GM18499 (cell line): Measurements from ENCODE around the gene KCNF1.

Source experiments
- ATAC-seq: cut with Tn5 transposase; IDR thresholded peaks from one replicate; pipeline ENCODE4 v1.9.1; 2021; ENCODE audit warnings: moderate number of reproducible peaks; ENCODE audit not compliant: insufficient read depth, unreplicated experiment

KCNF1 gene

DNA sequence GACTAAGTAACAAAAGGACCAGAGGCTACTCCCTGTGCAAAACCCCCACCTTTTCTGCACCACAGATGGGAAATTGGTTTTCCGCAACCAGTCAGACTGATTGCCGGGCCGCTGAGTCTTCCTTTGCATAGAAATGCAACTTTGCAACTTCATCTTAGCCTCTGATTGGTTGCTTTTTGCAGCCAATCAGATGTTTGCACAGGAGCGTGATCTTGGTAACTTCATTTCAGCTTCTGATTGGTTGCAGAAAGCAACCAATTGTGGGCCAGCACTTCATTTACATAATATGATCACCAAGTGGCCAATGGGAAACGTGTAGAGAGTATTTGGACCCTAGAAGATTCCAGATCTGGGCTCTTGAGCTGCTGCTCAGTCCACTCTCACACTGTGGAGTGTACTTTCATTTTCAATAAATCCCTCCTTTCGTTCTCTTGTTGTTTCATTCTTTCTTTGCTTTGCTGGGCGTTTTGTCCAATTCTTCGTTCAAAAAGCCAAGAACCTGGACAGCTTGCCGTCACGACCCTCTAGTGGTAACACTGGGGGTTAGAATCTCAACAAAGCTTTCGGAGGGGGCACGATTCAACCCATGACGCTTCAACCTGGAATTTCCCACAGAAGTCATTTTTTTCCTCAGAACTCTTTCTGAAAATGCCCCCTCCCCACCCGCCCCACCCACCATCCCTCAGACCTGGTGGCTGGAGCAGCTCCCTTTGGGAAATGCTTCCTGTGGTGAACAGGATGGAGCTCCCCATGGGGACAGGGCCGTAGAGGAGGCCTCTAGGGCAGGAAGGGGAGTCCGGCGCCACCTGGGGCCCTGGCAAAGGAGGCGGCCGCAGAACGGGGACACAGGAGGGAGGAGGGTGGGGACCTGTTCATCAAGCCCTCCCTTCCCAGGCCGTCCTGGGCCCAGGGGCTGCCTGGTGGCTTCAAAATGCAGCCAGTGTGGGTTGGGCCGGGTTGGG, 31.8 kb upstream of the KCNF1 start:
- no peak for ATAC-seq

DNA sequence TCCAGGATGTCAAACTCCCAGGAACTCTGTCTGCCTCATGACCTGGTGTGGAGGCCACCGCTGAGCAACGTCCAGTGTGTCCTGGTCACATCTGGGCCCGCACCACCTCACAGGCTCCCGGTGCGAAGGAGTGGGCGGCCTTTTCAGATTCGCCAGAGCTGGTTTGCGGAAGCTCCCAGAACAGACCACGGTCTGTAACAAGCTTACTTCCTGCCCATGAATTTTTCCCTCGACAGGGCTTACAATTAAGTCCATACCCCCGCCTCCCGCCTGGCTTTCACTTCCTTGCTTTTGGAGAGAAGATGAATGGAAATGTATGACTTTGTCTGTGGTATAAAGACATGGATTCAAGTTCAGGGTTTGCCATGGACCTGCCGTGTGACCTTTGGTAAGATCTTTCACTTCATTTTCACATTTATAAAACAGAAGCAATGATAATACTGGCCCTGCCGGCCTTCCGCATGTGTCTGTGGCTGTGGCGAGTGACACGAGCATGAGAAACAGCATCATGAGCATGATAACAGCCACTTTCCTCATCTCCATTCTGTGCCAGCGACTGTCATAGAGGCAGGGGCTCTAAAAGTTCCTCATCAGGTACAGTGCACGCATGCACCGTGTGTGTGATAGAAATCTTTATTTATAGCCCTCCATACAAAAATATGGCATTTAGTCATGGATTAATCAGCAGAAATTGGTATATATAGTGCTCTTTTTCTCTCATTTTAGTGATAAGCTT, 31.0 kb upstream of the KCNF1 start:
- no peak for ATAC-seq

DNA sequence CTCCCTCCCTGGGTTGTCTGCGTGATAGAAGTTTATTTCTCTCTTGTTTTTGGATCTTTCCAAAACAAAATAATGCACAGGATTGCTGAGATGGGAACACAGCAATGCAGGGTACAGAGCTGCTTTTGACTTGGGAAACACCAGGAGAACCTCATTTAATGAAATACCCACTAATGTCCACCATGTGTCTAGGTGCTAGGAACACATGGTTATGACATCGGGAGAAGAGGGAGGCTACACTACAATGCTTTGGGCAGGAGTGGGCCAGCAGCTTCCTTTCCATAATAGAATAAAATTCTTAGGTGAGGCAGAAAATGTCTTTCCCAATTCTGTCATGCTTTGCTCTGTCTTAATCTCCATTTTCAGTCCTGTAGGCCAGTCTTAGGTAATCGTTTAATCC, 29.2 kb upstream of the KCNF1 start:
- ATAC-seq, result no peak

DNA sequence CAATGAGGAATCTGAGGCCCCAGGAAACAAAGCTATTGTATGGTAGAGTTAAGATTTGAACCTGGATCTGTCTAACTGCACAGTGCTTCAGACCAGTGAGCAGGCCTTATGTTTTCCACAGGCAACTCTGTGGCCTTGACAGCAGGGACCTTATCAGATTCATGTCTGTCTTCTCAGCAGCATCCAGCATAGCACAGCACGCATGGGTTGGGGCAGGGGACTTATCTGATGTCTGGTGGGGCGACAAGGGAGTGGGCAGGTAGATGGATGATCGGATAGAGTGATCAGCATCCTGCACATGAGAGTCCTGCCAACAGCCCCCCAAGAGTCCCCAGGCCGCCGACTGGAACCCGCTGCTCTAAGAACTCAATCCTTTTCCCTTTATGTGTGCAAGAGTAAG, 28.7 kb upstream of the KCNF1 start:
- ATAC-seq, result no peak

DNA sequence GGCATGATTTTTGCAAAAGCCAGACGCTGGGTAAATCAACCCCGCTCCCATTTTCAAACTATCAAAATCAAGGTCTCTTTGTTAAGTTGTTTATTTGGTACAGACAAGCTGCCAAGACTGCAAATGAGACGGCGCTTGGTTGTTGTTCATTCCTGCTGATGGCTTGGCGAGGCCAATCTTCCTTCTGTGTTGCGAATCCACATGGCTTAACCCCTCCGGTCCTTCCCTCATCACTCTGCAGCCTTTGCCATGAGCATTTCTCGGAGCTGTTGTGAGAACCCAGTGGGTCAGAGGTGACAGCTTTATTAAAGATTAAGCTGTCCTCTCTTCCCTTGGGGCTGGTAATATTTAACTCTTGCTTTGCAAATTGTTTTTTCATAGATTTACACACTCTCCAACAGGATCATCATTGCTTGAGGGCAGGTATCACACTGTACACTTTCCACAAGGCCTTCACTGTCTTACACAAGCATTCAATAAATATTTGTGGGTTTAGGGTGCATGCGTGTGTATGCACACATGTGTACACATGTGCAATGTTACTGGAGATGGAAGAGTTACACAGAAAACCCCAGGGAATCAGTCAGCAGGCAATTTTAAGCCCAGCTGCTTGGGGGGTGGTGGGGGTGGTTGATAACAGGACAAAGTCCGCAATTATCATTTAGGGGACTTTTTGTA, 27.8 kb upstream of the KCNF1 start:
- ATAC-seq, result no peak

DNA sequence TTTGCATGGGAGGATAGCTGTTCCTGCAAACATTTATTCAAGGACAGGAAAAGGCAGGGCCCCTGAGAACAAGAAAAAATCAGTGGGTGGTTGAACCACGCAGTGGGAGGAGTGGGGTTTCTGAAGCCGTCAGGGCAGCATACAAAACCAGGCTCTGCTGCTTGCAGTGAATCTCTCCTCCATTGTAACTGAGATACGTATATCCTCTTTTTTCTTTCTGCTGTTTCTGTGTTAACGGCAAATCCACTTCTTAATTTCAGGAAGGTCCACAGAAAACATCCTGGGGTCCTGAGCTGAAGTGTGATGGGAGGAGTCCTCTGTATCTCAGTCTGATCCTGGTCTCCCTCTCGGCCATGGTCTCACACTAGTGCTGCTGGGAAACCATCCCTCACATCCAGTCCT, 27.2 kb upstream of the KCNF1 start:
- no peak for ATAC-seq

DNA sequence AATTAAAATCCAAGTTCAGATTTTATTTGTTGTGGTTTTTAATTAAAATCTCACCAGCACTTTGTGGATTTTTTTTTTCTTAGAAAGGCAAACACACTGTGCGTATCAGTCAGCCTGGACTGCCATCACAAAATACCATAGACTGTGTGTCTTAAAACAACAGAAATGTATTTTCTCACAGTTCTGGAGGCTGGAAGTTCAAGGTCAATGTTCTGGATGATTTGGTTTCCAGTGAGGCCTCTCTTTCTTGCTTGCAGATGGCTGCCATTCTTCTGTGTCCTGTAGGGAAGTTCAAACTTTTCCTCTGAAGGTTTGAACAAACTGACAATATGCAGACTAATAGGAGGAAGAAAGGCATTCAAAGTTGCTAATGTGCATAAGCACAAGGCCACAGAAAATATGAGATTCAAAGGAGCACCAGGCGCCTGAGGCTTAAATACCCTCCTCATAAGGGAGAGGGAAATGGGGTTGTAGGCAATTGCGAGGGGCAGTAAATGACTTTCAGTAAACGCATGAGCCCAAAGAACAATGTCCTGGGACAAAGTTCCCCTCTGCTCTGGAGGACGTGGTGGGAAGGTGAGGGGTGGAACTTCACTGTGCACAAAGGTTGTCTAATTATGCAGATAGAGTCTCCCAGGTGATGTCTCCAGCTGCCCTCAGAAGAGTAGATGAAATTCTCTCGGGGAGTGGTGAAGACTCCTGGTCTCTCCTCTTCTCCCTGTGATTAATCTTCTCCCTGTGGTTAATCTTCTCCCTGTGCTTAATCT, 26.5 kb upstream of the KCNF1 start:
- ATAC-seq, result no peak

DNA sequence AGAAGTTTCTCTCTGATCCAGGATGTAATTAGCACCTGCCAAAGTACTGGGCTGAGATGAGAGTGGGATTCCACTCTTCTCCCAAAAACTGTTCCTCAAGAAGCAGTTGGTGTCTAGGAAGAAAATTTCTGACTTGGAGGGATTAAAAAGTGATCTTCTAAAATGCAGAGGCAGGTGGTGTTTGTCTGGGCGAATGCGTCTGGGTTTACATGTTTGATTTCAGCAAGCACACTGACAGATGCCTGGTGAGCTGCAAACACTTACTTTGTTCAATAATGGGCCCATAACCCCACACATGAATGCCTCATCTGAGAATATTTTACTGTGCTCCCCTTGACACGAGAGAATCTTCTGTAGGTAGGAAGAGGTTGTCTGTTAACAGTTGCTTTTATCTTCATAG, 24.3 kb upstream of the KCNF1 start:
- ATAC-seq, result no peak

DNA sequence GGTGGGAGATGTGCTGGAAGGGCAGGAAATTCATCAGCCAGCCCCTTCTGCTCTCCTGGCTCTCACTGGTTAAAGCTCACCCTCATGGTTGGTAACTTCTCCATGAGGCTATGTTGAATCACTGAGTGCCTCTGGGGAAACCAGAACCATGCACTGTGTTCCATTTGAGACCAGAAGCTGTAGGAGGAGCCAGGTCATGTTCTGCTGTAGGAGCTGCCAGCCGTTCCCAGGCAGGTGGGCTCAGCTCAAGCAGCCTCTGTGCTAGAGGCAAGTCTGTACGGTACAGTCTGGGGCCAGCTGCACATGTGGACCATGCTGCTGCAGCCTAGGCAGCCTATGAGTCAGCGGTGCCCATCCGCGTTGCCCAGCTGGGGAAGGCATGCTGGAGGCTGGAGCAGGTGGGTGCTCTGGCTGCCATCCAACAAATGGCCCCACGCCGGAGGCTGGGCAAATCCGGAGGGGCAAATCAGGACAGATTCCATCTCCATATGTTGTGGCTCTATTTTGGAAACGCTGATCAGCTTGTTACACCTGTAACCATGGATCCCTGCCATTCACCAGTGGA, 22.0 kb upstream of the KCNF1 start:
- ATAC-seq, result no peak

DNA sequence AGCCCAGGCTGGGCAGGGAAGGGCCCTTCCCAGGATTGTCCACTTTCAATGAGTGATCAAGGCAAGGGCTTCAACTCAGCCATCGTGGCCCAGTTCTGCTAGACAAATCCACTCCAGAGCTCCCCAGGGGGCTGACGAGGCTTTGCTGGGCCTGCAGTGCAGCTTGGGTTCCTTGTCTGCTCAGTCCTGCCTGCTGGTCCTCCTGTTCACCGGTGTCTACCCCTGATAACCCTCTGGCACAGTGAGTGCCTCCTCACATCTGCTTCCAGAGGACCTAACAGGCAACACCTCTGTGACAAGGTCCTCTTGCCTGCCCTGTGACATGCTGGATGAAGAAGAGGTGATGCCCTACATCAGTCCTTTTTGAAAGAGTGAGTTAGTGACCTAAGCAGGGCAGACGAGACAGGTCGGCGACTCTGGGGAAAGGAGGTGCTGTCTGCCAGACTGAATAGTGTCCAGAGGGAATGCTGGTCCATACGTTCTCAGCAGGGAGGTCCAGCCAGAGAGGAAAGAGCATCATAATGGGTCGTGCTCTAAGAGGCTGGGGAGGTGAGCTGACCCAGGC, 20.9 kb upstream of the KCNF1 start:
- no peak for ATAC-seq

DNA sequence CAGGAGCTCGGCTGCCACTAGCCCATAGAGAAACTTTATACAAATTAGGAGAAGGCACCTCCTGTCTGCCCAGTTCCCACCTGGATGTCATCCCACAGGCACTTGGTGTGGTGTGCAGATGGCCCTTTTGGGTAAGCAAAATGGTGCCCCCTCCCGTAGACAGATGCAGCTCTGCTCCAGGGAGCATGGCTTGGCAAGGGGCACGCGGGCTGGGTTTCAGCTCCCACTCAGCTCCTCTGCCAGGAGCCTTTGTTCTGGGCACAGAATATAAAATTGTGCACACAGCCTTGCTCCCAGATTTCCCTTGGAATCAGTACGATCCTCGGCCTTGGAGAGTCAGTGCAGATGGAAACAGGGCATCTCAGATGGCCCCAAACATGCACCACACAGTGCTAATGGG, 20.3 kb upstream of the KCNF1 start:
- ATAC-seq, result no peak

DNA sequence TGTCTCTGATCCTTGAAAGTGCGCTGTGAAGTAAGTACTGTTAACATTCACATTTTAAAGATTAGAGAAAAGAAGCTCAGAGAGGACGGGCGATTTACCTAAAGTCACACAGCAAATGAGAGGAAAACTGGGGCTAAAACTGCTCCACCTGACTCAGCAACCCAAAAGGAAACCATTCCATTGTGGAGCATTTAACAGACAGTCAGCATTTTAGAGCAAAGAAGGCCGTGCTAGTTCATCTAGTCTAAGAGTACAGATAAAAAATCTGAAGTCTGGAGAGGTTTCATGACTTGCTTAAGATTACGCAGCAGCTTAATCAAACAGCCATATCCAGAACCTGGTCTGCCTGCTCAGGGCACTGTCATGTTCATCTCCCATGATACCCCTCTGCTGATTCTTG, 19.9 kb upstream of the KCNF1 start:
- no peak for ATAC-seq

DNA sequence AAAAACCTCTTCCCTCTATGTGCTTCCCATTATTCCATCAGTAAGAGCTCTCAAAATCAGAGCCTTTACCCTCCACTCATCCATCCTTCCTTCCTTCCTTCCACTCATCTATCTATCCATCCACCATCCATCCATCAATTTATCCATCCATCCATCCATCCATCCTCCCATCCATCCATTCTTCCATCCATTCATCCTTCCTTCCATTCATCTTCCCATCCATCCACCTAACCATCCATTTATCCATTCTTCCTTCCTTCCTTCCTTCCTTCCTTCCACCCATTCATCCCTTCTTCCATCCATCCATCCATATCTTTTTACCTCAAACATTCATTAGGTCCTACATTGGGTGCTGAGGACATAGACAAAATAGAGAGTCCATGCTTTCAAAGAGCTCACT, 19.4 kb upstream of the KCNF1 start:
- ATAC-seq, result no peak

DNA sequence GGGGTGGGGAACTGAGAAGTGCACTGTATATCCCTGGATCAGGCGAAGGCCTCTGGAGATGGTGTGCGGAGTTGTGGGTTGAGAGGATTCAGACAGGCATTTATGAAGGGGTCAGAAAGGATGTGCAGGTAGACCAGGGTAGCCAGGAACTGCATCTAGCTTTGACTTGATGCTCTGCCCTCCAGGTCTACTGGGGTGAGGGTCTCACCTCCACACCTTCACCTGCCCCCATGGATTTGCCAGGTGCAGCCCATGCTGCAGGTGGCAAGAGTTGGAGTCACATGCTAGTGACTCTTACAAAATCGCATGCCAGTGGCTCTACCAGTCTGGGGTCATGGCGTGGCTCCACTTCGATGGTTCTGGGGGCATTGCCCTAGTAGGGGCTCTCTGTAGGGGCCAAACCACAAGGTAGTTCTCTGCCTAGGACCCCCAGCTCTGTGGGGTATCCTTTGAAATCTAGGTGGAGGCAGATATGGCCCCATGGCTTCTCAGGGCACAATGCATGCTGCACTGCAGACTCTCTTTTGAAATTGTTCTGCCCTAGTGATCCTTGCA, 18.9 kb upstream of the KCNF1 start:
- no peak for ATAC-seq

DNA sequence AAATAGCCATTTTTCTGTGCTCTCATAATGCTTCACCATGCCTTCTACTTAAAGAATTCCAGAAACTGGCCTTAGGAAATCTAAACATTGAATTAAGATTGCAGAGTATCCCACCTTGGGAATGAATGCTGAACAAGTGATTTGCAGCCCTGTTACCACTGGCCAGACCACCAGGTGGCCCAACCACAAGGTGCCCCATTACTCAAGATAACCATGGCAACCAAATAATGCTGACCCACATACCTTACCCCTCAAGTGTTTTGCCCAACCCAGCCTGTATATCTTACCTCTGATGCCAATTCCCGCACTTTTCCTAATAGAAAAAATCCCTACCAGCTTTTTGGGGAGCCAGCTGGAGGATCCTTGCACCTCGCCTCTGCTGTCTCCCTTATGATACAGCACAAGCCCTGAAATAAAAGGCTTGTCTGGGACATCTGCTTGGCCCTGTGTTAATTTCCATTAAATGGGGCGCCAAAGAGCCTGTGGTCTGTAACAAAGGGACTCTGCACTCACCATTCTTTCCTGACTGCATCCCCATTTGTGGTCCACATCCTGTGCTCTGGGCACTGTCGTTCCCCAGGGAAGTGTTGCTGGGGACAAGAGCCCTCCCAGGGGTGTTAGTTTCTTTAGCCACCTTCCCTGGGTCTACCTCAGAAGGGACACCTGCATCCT, 17.3 kb upstream of the KCNF1 start:
- no peak for ATAC-seq

DNA sequence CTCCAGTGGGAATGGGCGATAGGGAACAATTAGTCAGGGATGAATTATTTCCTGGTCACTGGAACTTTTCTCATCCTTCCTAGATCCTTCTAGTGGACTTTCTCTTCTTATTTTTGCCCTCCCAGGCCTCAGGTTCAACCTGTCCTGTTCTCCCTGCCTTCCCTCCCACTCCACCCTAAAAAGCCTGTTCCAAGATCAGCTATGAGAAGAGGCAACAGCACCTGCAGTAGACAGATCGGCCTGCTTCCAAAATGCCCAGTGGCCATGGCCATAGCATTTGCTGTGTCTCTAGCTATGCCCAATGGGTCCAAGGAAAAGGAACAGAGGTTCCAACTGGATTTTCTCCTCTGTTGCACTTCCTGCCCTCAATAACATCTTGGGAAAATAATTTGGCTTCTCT, 16.5 kb upstream of the KCNF1 start:
- no peak for ATAC-seq

DNA sequence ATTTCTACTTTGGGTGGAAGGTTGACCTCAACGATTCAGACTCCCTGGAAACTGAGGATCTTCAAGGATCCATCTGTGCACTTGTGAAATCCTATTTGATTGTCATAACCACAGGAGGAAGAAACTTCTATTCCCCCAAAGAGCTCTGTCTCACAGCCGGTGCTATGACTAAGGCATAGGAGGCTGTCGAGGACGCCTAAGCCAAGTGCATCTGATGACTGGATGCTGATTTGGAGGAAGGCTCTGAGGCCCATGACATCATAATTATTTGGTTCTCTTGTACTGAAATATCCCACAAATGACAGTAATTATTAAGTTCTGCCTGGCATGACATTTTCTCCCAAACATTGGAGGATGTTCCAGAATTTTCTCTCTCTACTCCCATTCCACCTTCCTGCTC, 13.8 kb upstream of the KCNF1 start:
- no peak for ATAC-seq

DNA sequence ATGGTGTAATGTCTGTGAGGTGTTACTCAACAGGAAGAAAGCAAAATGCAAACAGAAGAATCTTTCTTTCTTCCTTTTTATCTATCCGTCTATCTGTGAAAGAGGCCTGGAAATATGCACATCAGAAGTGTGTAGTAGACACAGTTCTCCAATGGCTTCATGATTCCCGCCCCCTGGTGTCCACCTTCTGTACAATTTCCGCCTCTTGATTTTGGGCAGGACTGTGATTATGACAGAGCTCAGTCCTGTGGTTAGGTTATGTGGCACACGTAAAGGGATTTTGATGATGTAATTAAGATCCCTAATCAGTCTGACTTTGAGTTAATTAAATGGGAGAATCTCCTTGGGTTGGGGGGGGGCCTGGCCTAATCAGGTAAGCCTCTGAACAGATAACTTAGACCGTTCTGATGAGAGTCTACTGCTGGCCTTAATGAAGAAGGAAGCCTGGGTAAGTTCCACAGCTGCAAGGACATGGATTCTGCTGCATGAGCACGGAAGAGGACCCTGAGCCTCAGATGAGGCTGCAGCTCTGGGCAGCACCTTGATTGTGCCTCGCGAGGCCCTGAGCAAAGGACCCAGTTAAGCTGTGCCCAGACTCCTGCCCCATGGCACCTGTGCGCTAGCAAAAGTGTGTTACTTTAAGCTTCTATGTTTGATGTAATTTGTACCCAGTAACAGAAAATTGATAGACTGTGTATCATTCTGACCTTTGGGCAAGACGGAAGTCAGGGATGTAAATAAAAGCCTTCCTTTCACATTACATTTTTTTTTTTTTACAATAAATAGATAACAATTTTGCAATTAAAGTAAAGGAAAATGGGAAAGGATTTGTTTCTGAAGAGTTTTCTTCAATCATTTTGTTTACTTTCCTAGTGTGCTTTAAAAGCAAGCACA, 11.3 kb upstream of the KCNF1 start:
- no peak for ATAC-seq
